Effector CD8-positive, alpha-beta T cell (primary cell): ENCODE results near the gene GREB1.

Experiments used
- DNase-seq: peaks from one replicate; lab custom pipeline; 2025; lab: John Stamatoyannopoulos, UW

GREB1 gene

DNA sequence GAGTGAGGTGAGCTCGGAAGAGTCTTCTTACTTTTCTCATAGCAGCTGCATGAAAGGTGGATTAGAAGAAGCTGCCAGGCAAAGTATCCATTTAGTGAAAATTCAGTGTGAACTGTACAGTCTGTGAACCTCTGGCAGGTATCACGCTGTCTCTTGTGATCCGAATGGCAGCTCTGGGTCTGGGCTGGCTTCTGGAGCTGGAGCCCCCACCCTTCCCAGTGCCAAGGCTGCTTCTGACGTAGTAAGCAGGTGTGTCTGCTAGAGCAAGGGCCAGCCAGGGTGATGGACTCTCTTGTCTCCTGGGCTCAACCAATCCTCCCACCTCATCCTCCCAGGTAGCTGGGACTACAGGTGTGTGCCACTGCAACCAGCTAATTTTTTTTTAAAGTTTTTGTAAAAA lies 150.1 kb downstream of the GREB1 start:
- DNase-seq = no peak

DNA sequence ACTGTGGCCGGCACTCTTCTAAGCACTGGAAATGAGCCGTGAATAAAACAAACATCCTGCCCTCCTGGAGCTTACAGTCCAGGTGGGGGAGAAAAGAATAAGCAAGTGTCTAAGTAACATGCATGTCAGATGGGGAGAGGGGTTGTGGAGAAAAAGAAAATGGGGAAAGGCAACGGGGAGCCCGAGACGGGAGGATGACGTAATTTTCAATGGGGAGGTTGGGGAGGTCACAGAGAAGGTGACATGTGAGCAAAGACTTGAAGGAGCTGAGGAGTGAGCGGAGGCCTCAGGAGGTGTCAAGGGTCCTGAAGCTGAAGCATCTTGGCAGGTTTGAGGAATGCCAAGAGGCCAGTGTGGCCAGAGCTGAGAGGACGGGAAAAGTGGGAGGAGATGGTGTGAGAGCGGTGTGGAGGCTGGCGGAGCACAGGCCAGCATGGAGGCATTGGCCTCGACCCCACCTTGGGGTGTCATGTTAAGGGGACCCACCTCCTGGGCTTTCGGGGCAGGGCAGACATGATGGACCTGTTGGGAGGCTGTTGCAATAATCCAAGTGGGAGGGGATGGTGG lies 151.1 kb downstream of the GREB1 start:
- no peak for DNase-seq

DNA sequence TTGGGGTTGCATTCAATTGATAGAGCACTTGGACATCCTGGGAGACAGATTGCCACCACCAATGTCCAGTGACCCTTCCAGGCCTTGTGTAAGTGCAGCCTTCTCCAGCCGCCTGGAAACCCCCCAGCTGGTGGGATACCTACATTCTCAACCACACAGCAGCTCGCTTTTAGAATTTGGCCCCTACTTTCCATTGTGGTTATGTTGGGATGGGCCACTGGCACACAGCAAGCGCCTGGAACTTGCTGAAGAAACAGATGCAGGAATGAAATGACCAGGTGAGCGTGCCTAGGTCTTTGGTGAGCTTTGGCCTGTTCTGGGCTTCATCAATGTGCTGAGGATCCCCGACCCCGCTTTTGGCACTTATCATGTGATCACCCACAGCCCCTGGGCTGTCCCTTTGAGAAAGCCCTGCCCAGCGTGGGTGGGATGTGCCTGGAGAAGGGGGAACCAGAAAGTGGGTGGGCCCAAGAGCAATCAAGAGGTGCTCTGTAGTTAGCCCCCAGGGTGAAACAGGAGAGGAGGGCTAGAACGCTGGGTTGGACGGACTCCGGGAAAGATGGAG lies 152.1 kb downstream of the GREB1 start:
- no peak for DNase-seq

DNA sequence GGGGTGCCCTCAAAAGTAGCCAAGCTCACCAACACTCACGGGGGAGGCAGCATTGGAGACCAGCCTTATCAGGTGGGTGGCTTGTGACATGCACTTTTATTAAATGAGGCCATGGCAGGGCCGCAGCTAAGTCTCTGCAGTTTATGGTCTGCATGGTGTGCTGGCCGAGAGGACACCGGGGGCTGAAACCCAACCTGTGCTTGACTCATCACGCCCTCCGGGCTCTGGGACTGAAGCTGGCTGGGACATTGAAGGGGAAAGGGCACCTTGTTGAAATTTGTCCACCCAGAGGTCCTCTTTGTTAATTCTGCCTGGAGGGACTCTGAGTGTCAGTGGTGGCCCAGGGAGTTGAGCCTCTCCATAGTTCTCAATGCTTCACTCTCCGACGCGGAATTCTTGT lies 153.9 kb downstream of the GREB1 start:
- no peak for DNase-seq

DNA sequence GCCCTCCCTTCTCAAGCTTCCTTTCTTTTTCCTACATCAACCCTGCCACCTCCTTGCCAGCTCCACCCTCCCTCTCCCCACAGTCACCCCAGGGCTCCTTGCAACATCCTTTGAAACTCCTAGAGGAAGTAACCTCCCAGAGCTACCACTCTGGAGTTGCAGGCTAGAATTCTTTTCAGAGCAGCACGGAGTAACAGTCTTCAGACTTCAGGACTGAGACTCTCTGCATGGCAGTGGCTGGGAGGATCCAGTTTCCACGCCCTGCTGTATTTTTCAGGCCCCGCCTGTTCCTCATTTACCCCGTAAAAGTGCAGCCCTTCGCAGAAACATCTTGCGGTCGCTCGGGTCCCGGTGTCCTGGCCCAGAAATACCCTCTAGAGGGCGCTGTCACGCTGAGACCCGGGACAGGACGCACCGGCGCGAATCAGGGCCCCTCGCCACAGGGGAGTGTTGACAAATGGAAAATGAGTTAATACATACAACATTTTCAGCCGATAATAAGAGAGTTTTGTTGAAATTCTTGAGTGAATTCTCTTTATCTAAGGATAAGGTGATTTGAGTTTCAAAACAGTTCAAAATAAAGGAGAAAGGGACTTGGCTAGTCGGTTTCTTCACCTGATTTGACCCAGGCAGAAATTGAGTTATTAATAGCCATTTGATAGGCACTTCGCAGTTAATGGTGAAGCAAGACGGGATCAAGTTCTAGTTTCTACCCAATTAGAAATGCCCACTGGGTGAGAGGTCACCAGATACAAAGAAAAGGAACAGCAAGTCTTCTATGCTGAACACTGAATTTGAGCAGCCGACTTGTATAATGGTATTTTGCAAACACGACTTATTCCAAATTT lies 154.6 kb downstream of the GREB1 start:
- peak; percentile 65 for DNase-seq

DNA sequence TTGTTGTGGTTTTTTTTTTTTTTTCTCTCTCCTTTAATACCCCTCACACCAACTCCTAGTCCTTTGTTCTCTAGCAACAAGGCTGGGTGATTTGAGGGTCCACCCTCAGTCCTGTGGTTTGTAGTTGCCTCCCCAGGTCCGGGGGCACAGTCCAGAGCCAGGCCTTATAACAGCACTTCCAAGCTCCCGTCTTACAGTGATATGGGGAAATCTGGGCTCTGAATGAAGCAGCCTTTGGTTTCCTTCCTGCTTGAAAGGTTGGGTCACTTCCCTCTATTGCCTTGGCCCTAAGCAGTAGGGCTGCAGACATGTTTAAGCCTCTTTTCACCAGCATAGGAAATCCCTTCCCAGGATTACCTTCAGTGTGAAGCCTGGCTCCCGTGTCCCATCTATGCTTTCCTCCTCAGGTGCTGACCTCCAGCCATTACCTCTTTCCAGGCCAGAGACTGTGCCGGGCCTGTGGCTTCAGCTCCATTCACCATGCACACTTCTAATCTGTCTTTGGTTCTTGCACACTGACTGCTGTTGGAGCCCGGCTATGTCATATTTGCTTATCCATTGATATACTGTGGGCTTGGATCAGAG lies 157.3 kb downstream of the GREB1 start:
- DNase-seq = no peak
